Stimulated activated CD8-positive, alpha-beta memory T cell treated with anti-CD3 and anti-CD28 coated beads, Interleukin-12 subunit alpha, Interleukin-12 subunit beta, amount 100 ng/mL, for 24 hours (primary cell): ENCODE measurements around the gene TKTL1.
"Not testable (repeated sequence)": the region's sequence is repeated elsewhere in the genome, so short reads cannot be mapped to it uniquely, and the experiment has no call there.

Source experiments
- DNase-seq: peaks from one replicate; pipeline ENCODE4 v3.0.0-alpha.2; 2020; ENCODE audit errors: extremely low read depth

TKTL1 gene

DNA sequence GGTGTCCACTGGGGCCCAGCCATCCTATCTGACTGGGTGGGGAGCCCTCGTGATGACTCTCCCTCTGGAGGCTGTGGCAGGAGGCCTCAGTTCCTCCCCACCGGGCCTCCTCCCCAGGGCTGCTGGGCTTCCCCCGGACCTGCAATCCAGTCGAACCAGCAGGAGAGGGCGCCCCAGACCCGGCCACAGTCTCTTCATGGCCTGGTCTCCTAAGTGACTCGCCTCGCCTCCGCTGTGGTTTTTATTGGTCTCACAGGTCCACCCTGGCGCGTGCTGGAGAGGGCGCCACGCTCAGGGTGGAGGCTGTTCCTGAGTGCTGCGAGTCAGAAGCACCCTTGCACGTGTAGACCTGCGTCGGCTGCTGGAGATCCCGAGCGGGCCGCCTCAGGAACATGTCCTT is 48.0 kb downstream of the TKTL1 start:
- not testable (repeated sequence) for DNase-seq

DNA sequence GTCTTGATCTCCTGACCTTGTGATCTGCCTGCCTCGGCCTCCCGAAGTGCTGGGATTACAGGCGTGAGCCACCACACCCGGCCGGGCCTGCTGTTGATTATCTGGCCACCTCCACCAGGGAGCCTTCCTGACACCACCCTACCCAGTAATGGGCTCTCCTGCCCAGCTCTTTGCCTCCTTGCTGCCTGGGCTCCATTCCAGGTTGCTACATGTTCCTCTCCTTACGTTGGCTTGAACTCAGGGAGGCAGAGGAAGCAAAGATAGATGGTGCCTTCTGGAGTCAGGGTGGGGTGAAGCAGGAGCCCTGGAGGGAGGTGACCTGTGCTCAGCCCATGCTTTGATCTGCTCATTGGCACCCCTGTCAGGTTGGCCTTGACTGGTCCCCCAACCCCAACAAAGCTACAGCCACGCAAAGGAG is 52.5 kb downstream of the TKTL1 start:
- DNase-seq: no peak

DNA sequence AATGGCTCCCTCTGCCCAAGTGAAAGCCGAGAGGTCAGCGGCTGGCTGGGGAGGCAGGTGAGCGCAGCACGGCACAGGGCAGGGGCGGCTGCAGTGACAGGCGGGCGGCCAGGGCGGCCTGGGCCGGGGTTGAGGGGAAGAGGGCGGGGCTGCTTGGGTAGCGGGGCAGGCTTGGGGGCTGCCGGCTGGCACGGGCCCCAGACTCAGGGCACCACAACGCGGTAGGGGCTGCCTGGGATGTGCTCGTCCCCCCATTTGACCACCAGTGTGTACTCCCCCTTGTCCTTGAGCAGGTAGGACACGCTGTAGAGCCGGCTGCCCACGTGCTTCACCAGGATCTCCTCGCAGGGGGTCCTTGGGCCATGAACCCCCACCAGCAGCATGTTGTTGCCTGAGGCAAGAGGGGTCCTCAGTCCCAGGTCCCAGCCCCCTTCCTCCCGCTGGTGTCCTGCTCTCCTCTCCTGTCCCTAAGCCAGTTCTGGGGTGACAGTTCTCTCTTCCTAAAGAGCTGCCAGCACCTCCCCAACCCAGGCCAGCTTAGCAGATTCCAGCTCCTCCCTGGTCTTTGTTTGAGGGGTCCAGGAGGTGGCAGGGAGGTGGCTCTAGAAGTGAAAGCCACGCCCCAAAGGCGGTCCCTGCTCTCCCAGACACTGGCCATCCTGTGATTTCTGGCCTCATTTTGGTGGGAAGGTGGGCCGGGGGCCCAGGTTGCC is 53.2 kb downstream of the TKTL1 start:
- DNase-seq: no peak

DNA sequence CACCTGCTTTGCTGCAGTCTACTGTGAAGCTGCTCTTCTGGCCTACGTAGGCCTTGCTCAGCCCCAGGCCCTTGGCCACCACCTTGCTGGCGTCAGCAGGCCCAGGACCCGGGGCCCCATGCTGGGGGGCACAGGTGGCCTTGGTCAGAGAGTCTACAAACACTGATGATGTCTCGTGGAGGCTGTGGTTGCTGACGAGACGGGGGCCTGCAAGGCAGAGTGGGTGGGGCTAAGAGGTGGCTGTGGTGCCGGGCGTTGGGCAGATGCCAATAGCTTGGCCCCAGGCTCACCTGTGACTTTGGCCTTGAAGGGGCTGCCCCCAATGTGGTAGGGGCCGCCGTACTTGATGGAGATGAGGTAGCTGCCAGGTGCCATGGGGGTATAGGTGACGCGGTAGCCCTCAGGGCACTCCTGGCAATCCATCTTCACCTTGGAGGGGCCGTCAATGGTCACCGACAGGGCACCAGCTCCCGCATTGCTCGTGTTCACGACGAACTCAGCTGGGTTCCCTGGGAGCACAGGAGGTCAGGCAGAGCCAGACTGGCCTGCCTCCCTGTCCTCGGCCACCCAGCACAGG is 53.9 kb downstream of the TKTL1 start:
- no peak for DNase-seq

DNA sequence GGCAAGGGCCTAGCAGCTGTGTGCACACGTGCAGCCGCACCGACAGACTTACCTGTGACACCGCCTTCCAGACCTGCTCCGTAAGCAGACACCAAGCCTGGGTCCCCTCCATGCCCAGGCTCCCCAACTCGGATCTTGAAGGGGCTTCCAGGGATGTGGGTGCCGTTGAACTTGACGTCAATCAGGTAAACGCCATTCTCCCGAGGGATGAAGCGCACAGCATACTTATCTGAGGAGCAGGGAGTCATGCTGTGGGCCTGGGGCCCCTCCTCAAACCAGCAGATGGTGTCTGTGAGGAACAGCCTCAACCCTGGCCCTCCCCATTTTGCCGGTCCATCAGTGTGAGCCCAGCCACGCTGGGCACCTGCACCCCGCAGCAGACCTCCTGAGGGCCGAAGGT is 54.4 kb downstream of the TKTL1 start:
- no peak for DNase-seq

DNA sequence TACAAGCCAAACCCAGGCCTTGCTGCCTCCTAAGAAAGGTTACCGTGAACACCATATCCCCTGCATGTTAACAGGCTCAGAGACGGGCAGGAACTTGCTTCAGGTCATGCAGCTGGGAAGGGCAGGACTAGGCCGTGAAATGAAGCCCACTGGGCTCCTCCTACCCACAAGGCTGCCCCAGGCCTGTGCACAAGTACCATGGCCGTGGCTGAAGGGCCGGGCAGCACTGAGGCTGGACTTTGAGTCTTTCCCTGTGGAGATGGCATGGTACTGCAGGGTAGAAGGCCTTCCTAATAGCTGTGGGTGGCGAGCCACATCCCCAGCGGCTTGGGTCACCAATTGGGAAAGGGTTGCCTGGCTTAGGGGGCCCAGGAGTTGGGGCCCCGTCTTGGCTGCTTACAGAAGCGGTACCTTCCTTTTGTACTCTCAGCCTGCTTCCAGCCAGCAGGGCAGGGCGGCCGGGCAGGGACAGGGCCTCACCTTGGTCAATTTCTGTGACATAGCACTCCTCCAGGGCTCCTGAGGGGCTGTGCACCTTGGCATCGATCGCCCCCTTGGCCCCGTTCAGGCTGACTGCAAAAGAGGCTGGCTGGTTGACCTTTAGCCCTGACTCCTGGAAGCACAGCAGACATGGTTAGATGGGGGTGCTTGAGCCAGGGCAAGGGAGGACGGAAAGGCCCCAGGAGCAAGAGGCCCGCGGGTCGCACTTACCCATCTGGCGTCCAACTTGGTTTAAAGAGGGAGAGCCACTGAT is 55.0 kb downstream of the TKTL1 start:
- DNase-seq: no peak

DNA sequence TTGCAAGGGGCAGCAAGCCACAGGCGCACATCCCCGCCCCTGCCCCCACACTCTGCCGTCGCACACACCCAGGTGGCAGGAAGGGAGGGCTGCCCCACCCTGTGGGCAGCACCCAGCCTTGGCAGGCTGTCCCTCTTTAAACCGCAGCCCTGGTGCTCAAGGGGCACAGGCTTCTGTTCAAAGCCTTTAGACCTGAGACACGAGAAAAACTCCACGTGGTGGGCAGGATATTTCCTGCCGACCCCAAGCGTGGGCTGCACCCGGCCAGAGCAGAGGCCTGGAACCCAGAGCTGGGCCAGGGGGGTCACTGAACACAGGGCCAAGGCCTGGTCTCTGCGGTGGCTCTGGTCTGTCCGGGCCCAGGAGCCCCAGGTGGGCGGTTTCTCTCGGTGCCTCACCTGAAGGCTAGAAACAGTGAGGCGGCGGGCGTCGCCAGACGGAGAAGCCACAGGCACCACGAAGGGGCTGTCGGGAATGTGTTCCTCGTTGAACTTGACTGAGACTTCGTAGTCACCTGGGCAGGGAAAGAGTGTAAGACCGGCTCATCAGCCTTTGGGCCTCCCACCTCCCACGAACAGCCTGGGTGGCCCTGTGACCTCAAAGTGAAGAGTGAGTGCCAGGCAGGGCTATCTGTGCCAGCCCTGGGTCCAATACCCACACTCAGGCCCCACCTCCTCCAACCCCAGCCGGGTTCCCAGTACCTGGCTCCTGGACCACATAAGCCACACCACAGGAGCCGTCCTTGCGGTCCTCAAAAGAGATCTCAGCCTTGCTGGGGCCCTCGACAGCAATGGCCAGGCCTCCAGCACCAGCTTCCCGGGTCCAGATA is 55.8 kb downstream of the TKTL1 start:
- no peak for DNase-seq

DNA sequence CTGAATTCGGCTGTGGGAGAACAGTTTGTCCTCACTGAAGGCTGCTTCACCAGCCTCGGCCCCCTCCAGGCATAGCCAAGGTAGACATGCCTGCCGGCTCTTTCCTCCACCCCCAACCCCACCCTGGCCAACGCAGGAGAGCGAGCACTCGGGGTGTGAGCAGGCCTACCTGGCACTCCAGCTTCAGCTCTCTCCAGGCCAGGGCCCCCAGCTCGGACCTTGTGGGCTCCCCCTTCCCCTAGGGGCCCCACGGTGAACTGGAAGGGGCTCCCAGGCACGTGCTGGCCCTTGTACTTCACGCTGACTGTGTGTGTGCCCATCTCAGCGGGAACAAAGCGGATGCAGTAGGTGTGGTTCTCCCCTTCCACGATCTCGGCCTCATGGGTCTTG is 56.4 kb downstream of the TKTL1 start:
- no peak for DNase-seq

DNA sequence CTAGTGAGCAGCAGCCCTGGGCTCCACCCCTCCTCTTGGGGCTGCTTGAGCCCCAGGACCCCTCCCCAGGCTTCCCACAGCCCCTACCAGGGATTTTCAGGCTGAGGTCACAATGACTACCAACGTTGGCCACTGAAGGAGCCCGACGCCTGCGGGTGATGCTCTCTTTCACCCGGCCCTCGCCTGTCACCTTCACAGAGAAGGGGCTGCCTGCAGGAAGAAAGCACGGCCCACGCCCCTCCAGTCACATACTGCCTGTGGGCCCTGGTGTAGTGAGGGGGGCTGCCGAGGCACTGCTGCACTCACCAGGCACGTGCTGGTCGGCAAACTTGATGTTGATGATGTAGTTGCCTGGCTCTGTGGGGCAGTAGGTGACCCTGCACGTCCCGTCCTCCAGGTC is 56.9 kb downstream of the TKTL1 start:
- no peak for DNase-seq

DNA sequence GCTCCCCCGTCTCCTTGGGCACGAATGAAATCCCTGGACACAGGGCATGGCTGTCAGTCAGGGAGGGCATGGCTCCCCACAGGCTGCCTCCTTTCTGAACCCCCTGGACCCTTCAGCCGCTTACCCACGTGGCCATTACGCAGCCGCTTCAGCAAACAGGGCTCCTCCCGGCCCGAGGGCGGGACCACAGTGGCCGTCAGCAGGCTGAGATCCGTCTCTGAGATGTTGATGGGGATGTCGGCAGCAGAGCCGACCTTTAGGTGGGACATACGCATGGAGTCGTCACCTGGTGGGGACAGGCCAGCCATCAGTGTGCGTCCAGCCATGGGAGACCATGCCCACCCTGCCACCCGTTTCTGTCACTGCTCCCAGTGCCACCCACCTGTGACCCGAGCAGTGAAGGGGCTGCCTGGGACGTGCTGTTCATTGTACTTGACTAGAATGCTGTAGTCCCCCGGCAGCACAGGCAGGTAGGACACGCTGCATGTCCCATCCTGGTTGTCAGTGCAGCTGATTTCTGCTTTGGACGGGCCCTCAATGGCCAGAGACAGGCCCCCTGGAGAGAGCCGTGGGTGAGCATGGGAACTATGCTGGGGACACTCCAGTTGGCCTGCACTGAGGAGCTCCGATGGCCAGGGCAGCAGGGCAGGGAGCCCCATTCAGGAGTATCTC is 57.7 kb downstream of the TKTL1 start:
- no peak for DNase-seq

DNA sequence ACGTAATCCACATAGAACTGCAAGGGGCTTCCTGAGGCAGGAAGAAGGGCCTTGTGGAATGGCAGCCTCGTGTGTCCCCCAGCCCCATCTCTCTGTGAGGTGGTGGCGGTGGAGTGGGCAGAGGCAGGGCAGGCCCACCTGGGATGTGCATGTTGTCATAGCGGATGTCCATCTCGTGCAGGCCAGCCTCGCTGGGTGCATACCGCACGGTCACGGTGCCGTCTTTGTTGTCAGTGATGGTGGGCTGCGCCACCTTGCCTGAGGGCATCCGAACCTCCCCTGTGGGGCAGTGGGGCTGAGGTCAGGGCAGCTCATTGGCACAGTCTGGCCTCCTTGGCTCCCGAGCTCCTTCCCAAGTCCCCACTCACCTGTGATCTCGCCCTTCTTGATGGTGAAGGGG is 58.4 kb downstream of the TKTL1 start:
- DNase-seq: no peak

DNA sequence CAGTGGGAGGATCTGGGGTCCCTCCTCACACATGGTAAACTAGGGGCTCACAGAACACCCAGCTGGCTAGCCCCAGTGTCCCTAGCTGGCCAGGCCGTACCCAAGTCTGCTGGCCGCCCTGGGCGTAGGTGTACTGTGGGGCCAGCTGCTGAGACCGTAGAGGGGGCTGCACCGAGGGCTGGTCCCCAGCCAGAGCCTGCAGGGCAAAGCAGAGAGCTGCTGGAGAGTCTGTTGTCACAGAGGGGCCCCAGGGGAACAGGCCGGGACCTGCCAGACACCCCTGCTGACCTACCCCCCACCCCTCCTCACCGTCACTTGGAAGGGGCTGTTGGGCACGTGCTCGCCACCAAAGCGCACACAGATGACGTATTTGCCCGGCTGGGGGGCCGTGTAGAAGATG is 58.9 kb downstream of the TKTL1 start:
- DNase-seq: no peak

DNA sequence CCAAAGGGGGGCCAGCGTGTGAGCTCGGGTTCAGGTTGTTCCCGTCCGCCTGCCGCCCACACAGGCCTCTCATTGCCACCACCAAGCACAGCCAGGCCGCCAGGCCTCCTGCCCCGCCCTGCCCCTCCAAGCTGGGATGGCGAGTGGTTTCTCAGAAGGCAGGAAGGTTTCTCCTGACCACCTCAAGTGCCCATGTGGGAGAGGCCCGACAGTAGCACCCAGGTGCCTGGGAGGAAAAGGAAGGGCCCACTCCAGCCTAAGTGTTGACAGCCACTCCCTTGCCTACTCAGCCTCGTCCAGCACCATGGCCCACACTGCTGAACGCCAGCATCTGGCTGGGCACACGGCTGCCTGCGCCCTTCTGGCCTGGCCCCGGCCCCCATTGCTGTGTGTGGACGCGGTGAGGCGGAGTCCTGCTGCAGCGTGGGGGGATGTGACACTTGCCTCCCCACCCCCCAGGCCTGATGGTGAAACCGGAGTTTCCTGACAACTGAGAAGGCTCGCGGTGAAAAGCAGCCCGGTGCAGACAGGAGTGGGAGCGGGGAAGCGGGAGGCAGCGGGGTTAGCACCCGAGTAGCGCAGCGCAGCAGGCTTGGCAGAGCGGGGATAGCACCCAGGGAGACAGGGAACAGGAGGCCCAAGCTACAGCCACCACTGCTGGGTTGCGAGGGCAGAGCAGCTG is 59.6 kb downstream of the TKTL1 start:
- DNase-seq: no peak

DNA sequence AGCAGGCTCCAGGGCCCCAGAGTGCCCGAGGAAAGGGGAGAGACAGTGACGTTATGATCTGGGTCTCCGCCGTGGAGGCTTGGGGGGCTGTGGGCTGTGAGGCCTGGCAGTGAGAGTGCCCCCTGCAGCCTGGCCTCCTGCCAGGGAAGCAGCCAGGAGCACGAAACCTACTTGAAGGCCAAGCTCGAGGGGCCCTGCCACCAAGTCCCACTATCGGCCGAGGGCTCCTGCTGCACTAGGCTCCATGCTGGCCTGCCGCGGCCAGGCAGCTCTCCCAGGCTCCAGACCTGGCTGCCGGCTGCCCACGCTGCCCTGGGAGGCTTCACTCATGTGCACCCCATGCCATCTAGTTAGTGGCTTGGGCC is 60.2 kb downstream of the TKTL1 start:
- DNase-seq: no peak

DNA sequence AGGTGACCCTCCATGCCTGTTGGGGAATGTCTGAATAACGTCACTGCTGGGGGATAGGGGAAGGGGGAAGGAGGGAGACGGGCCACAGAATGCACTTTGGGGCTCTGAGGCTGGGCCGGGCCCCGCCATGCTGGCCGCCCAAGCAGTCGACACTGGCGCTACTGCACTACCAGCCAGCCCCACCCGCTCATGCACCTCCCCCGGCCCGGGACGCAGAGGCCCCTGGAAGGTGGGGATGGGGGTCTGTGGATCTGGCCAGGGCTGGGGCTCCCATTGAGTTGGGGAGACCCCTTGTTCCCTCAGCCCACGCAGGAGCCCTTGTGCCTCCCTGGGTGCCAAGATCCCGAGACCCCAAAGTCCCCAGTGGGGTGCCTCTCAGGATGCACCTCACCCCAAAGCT is 61.0 kb downstream of the TKTL1 start:
- DNase-seq: no peak

DNA sequence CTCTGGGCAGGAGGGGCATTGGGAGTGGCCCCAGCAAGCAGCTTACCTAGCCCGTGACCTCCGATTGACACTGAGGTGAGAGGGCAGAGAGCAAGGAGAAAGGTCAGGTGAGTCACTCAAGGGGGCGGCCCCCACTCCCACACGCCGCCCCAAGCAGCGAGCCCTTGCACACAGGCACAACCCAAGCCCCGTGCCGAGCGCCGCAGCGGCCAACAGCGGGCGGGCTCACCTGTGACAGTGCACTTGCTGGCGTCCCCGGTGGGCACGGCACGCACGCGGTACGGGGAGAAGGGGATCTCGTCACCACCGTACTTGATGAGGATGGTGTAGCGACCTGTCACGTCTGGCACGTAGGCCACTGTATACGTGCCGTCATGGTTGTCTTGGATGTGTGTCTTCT is 61.6 kb downstream of the TKTL1 start:
- no peak for DNase-seq

DNA sequence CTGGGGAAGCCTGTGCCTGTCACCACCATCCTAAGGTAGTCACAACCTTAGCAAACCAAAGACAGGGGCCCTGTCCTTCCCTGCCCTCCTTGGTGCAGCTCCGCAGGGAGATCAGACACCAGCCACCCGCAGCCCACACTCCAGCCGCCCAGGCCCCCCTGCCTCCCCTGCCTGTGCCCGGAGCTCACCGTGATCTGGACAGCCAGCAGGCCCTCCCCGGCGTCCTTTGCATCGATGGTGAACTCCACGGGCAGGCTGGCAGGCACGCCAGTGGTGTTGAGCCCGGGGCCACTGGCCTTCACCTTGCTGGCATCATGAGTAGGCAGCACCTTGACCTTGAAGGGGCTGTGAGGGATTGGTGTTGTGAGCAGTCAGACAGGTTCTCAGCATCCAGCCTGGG is 62.4 kb downstream of the TKTL1 start:
- DNase-seq: no peak

DNA sequence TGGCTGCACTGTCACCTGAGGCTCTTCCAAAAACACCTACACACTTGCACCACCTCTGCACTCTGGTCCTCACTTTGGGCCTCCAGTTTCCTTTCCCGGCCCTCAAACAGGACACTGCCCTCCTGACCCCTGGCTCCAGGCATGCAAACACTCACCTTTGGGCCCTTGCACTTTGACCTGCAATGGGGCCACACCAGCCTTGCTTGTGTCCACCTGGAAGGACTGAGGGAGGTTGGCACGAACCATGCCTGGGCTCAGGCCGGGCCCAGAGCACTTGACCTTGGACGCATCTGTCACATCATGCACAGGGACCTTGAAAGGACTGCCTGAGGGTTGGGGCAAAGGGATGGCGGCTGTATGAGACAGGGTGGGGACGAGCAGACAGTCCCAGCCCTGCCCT is 63.2 kb downstream of the TKTL1 start:
- DNase-seq: no peak

DNA sequence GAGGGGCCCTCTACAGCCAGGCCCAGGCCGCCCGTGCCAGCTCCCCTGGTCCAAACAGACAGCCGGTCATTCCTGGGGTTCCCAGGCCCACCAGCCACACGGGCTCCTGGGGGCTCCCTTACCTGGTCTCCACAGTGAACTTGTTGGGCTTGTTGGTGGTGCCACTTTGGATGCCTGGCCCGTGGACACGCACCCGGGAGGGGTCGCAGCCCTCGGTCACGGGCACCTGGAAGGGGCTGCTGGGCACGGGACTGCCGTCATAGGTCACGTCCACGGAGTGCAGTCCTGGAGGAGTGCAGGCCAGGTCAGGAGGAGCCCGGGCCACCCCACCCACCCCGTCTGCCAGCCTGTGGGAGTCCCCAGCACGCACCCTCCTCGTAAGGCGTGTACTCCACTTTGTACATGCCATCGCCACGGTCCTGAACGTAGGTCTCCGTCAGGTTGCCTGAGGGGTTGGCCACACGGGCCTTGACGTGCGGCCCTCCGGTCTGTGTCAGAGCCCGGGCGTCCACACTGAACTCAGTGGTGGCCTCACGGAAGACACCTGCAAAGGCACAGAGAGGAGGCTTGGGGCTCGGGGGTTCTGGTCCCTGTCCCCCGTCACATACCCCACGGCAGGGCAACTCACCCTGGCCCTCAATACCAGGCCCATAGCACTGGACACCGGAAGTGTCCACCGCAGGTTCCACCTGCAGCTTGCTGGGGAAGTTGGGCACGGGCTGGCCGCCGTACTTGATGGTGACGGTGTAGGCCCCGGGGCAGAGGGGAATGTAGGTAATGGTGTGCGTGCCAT is 64.0 kb downstream of the TKTL1 start:
- no peak for DNase-seq

DNA sequence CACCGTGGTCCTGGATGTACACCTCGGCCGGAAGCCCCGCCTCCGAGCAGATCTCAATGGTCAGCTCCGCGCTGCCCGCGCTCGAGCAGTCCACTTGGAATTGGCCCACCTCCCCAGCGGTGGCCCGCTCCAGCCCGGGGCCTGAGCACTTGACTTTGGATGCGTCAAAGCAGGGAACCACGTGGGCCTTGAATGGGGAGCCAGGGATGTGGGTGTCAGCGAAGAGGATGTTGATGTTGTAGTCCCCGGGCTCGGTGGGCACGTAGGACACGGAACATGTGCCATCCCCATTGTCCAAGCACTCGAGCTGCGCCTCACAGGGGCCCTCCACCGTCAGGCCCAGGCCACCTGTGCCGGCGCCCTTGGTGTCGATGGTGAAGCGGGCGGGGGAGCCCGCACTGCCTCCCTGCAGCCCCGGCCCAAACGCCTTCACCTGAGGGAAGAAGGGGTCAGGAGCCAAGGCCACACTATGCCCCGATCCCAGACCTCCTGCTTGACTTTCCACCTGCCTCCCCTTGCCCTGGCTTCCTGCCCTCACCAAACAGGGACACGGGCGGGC is 64.6 kb downstream of the TKTL1 start:
- DNase-seq: no peak
